ENCODE data around the gene EP400.

GRCh38 chr12:131909752-131910219, 40.0 kb upstream of the EP400 start:
- no peak for TF ChIP-seq POLR2AphosphoS5 (IDR thresholded peaks at IDR 0.05; ENCODE audit: borderline replicate concordance, low read depth, low read length)
- no peak for TF ChIP-seq EZH2 (IDR thresholded peaks at IDR 0.05)
- TF ChIP-seq FOXP2 (optimal IDR thresholded peaks at IDR 0.05; ENCODE audit: control extremely low read depth, extremely low read length, insufficient read depth), result no peak

Measured in SK-N-MC (cell line).